Measurements from ENCODE around the gene TSC22D1.

The TSC22D1 gene

DNA sequence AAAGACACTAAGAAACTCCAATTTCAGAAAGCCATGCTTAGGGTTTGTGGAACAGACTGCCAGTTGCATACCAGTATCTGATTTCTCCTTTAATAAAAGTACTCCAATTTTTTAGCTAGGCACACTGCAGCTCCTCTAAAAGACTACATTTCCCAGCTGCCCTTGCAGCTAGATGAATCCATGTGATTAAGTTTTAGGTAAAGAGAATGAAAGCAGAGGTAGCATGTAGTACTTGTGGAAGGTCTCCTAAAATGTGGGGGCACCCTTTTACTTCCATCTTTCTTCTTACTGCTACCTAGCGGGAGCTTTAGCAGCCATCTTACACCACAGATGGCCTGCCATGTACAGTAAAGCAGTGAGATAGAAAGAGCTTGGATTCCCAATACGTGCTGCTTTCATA lies 33.0 kb upstream of the TSC22D1 start:
- H3K9me2 ChIP-seq (replicated peaks; ENCODE audit: insufficient read depth, low read length), result no peaks in the 10 kb centered on the region
- no peak overlapping the region for H3K9ac ChIP-seq (ENCODE audit: low read length)
- no peak overlapping the region for H2AFZ ChIP-seq (ENCODE audit: low read depth, low read length, severe bottlenecking)
- H3K27me3 ChIP-seq (ENCODE audit: low read length), result no peaks in the 10 kb centered on the region
- no peaks in the 10 kb centered on the region for H3K79me2 ChIP-seq (ENCODE audit: insufficient read depth, low read length)
- no peaks in the 10 kb centered on the region for H4K20me1 ChIP-seq (ENCODE audit: low read depth, low read length)
- H3K4me2 ChIP-seq (ENCODE audit: low read depth, low read length, poor library complexity, severe bottlenecking), result no peak overlapping the region
- H3K9me3 ChIP-seq (ENCODE audit: insufficient read depth, low read length), result no peaks in the 10 kb centered on the region; the same call in 1 of the 2 replicates
- no peaks in the 10 kb centered on the region for H3F3A ChIP-seq (ENCODE audit: insufficient read depth)
- no peak overlapping the region for H3K4me3 ChIP-seq (ENCODE audit: insufficient read depth, low read length, poor library complexity, severe bottlenecking)
- H3K27ac ChIP-seq (ENCODE audit: low read depth, low read length), result no peak overlapping the region
- TF ChIP-seq EZH2phosphoT487 (conservative IDR thresholded peaks at IDR 0.05; ENCODE audit: low read length) (no peak), CTCF (IDR thresholded peaks at IDR 0.05; ENCODE audit: insufficient read depth, low read length, poor library complexity, severe bottlenecking) (no peak)
- no peaks in the 10 kb centered on the region for H3K36me3 ChIP-seq (ENCODE audit: low read length)

DNA sequence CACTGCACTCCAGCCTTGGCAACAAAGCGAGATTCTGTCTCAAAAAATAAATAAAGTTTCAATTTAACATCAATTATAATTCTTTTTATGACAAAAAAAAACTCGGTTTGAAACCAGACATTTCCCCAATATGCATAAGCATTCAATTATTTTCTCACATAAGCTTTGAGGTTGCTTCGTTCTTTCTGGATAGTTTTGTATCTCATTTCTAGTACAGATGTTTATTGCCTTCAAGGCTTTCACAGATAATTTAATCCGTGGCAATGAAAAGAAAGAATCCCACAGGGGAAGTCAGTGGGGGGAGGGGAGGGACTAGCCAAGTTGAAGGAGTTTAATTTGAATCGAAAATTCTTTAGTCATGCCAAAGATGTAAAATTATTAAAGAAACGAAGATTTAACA lies 29.6 kb upstream of the TSC22D1 start:
- no peaks in the 10 kb centered on the region for H3K79me2 ChIP-seq (ENCODE audit: insufficient read depth, low read length)
- H3K9ac ChIP-seq (ENCODE audit: low read length), result no peak overlapping the region
- H3F3A ChIP-seq (ENCODE audit: insufficient read depth), result no peaks in the 10 kb centered on the region
- no peak overlapping the region for H3K4me2 ChIP-seq (ENCODE audit: low read depth, low read length, poor library complexity, severe bottlenecking)
- H3K9me2 ChIP-seq (replicated peaks; ENCODE audit: insufficient read depth, low read length), result no peaks in the 10 kb centered on the region
- TF ChIP-seq CTCF (IDR thresholded peaks at IDR 0.05; ENCODE audit: insufficient read depth, low read length, poor library complexity, severe bottlenecking), result no peak
- no peak for TF ChIP-seq EZH2phosphoT487 (conservative IDR thresholded peaks at IDR 0.05; ENCODE audit: low read length)
- H3K4me3 ChIP-seq (ENCODE audit: insufficient read depth, low read length, poor library complexity, severe bottlenecking), result no peak overlapping the region
- no peaks in the 10 kb centered on the region for H3K27me3 ChIP-seq (ENCODE audit: low read length)
- H4K20me1 ChIP-seq (ENCODE audit: low read depth, low read length), result no peaks in the 10 kb centered on the region
- no peak overlapping the region for H3K27ac ChIP-seq (ENCODE audit: low read depth, low read length)
- H3K36me3 ChIP-seq (ENCODE audit: low read length), result no peaks in the 10 kb centered on the region
- H2AFZ ChIP-seq (ENCODE audit: low read depth, low read length, severe bottlenecking), result no peak overlapping the region
- H3K9me3 ChIP-seq (ENCODE audit: insufficient read depth, low read length), result no peaks in the 10 kb centered on the region; the same call in 1 of the 2 replicates

DNA sequence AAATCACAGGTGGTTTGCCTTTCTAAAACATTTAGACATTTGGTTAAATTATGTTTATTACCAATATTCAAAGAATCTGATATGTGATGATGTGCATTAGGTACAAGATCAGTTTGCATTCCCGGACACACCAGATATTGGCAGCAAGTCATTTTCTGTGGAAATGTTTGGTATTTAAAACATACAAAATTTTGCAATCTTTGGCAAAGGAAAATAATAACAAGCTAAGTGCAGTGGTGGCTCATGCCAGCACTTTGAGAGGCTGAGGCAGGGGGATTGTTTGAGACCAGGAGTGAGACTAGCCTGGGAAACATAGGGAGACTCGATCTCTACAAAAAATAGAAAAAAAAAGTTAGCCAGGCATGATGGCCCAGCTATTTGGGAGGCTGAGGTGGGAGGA lies 29.1 kb upstream of the TSC22D1 start:
- Histone ChIP-seq H3K4me3 (ENCODE audit: insufficient read depth, low read length, poor library complexity, severe bottlenecking) (no peak overlapping the region), H2AFZ (ENCODE audit: low read depth, low read length, severe bottlenecking) (no peak overlapping the region), H3K27me3 (ENCODE audit: low read length) (no peaks in the 10 kb centered on the region), H4K20me1 (ENCODE audit: low read depth, low read length) (no peaks in the 10 kb centered on the region), H3K9ac (ENCODE audit: low read length) (no peak overlapping the region), H3K79me2 (ENCODE audit: insufficient read depth, low read length) (no peaks in the 10 kb centered on the region), H3K36me3 (ENCODE audit: low read length) (no peaks in the 10 kb centered on the region), H3K27ac (ENCODE audit: low read depth, low read length) (no peak overlapping the region), H3K9me2 (replicated peaks; ENCODE audit: insufficient read depth, low read length) (no peaks in the 10 kb centered on the region), H3K9me3 (ENCODE audit: insufficient read depth, low read length) (no peaks in the 10 kb centered on the region; the same call in 1 of the 2 replicates), H3F3A (ENCODE audit: insufficient read depth) (no peaks in the 10 kb centered on the region), H3K4me2 (ENCODE audit: low read depth, low read length, poor library complexity, severe bottlenecking) (no peak overlapping the region)
- TF ChIP-seq EZH2phosphoT487 (conservative IDR thresholded peaks at IDR 0.05; ENCODE audit: low read length) (no peak), CTCF (IDR thresholded peaks at IDR 0.05; ENCODE audit: insufficient read depth, low read length, poor library complexity, severe bottlenecking) (no peak)

All from SU-DHL-6 (cell line).